Peyer's patch (tissue), 4 donors: Measurements from ENCODE around the gene WWOX. TPM values are rescaled to one million over a fixed set of nuclear protein-coding genes. Genes with fewer than 3 reads are reported as not detected.

ENCODE experiments used
- DNase-seq, 3 donors: peaks; one replicate each; pipeline ENCODE4 v3.0.0-alpha.2; 2017 to 2019
- H3K27ac ChIP-seq, 4 donors: fragments of 200-600 bp; sonication (generic); one replicate each; pipeline ENCODE4 v1.5.1; 2016 to 2019
- H3K27me3 ChIP-seq, 2 donors: fragments of 200-600 bp; sonication (generic); one replicate each; pipeline ENCODE4 v1.5.1; 2019
- H3K36me3 ChIP-seq, 3 donors: fragments of 200-600 bp; sonication (generic); one replicate each; pipeline ENCODE4 v1.5.1; 2016 to 2019
- H3K4me1 ChIP-seq, 4 donors: fragments of 200-600 bp; sonication (generic); one replicate each; pipeline ENCODE4 v1.5.1; 2016 to 2019
- H3K4me3 ChIP-seq, 4 donors: fragments of 200-600 bp; sonication (generic); 1 replicate in 3 of 4; 2 replicates in 1 of 4; pipeline ENCODE4 v1.5.1; 2016 to 2019; ENCODE audit warnings: mild to moderate bottlenecking in 1 of 4
- H3K9me3 ChIP-seq, 4 donors: fragments of 200-600 bp; sonication (generic); one replicate each; pipeline ENCODE4 v1.5.1; 2016 to 2019; ENCODE audit warnings: mild to moderate bottlenecking in 1 of 4
- CTCF ChIP-seq, 6 experiments: fragments of 450-650 bp in 4 of 6; fragments of 200-600 bp in 2 of 6; sonication (generic) in 1 of 6; IDR thresholded peaks; one replicate each; pipeline ENCODE4 v1.5.1; 2017 to 2019; ENCODE audit warnings: antibody characterized with exemption in 6 of 6, mild to moderate bottlenecking in 3 of 6, moderate library complexity in 1 of 6
- POLR2A ChIP-seq, 2 donors: fragments of 450-650 bp; IDR thresholded peaks; one replicate each; pipeline ENCODE4 v1.5.1; 2017; ENCODE audit warnings: antibody characterized with exemption in 2 of 2, mild to moderate bottlenecking in 2 of 2, moderate library complexity in 2 of 2
- total RNA-seq, 4 donors: library from RNA; depleted of rRNA; stranded (reverse); fragments of >200 nt; gene quantifications; one replicate each; pipeline ENCODE4 v1.1.0, GENCODE V29; 2016

The WWOX gene
- total RNA-seq, 4 donors from 2014 or later: 17.3 to 197 (median 57.5) TPM

- DNase-seq: no peak
- Histone ChIP-seq H3K4me3 (no peak overlapping the region), H3K4me1 (no peaks in the 10 kb centered on the region), H3K9me3 (no peaks in the 10 kb centered on the region), H3K36me3 (no peaks in the 10 kb centered on the region), H3K27me3 (no peaks in the 10 kb centered on the region), H3K27ac (no peak overlapping the region)
- no peak for TF ChIP-seq POLR2A (IDR thresholded peaks at IDR 0.05)
- TF ChIP-seq CTCF (IDR thresholded peaks at IDR 0.05): no peak
Observed at GRCh38 chr16:78836802-78837491, 737.5 kb downstream of the WWOX start.

GRCh38 chr16:78837706-78838105 lies 738.3 kb downstream of the WWOX start:
- H3K27me3 ChIP-seq: no peaks in the 10 kb centered on the region
- no peaks in the 10 kb centered on the region for H3K9me3 ChIP-seq
- DNase-seq: no peak
- H3K27ac ChIP-seq: no peak overlapping the region
- no peak overlapping the region for H3K4me3 ChIP-seq
- TF ChIP-seq CTCF (IDR thresholded peaks at IDR 0.05) (no peak), POLR2A (IDR thresholded peaks at IDR 0.05) (no peak)
- H3K4me1 ChIP-seq: no peaks in the 10 kb centered on the region
- no peaks in the 10 kb centered on the region for H3K36me3 ChIP-seq

GRCh38 chr16:78838276-78838675 lies 738.8 kb downstream of the WWOX start:
- no peak overlapping the region for H3K27ac ChIP-seq

GRCh38 chr16:78842950-78843349 lies 743.5 kb downstream of the WWOX start:
- Histone ChIP-seq H3K27ac (no peak overlapping the region), H3K36me3 (no peaks in the 10 kb centered on the region), H3K27me3 (no peaks in the 10 kb centered on the region), H3K4me3 (no peak overlapping the region), H3K9me3 (no peaks in the 10 kb centered on the region), H3K4me1 (no peaks in the 10 kb centered on the region)
- TF ChIP-seq POLR2A (IDR thresholded peaks at IDR 0.05): no peak
- no peak for TF ChIP-seq CTCF (IDR thresholded peaks at IDR 0.05)
- no peak for DNase-seq

More at GRCh38 chr16:78838276-78838675, 738.8 kb downstream of the WWOX start:
- DNase-seq: no peak
- no peaks in the 10 kb centered on the region for H3K9me3 ChIP-seq
- no peaks in the 10 kb centered on the region for H3K36me3 ChIP-seq
- no peak overlapping the region for H3K4me3 ChIP-seq
- H3K27me3 ChIP-seq: no peaks in the 10 kb centered on the region
- TF ChIP-seq CTCF (IDR thresholded peaks at IDR 0.05): no peak
- H3K4me1 ChIP-seq: no peaks in the 10 kb centered on the region

- Histone ChIP-seq H3K27ac (no peak overlapping the region), H3K36me3 (no peaks in the 10 kb centered on the region), H3K4me3 (no peak overlapping the region), H3K27me3 (no peaks in the 10 kb centered on the region), H3K9me3 (no peaks in the 10 kb centered on the region), H3K4me1 (no peaks in the 10 kb centered on the region)
- DNase-seq: no peak
- no peak for TF ChIP-seq CTCF (IDR thresholded peaks at IDR 0.05)
- no peak for TF ChIP-seq POLR2A (IDR thresholded peaks at IDR 0.05)
Observed at GRCh38 chr16:78843978-78844377, 744.5 kb downstream of the WWOX start.

GRCh38 chr16:78844682-78845081 lies 745.2 kb downstream of the WWOX start:
- Histone ChIP-seq H3K4me1 (no peaks in the 10 kb centered on the region), H3K36me3 (no peaks in the 10 kb centered on the region), H3K9me3 (no peaks in the 10 kb centered on the region), H3K27ac (no peak overlapping the region), H3K4me3 (no peak overlapping the region), H3K27me3 (no peaks in the 10 kb centered on the region)
- no peak for DNase-seq
- no peak for TF ChIP-seq CTCF (IDR thresholded peaks at IDR 0.05)
- TF ChIP-seq POLR2A (IDR thresholded peaks at IDR 0.05): no peak
